T-helper 22 cell (primary cell): ENCODE results near the gene CSMD2.

Experiments used
- DNase-seq: peaks from one replicate; pipeline ENCODE4 v3.0.0-alpha.2; 2020; ENCODE audit warnings: low read depth

The CSMD2 gene

GRCh38 chr1:33680281-33680840, 484.7 kb downstream of the CSMD2 start:
- no peak for DNase-seq

DNA sequence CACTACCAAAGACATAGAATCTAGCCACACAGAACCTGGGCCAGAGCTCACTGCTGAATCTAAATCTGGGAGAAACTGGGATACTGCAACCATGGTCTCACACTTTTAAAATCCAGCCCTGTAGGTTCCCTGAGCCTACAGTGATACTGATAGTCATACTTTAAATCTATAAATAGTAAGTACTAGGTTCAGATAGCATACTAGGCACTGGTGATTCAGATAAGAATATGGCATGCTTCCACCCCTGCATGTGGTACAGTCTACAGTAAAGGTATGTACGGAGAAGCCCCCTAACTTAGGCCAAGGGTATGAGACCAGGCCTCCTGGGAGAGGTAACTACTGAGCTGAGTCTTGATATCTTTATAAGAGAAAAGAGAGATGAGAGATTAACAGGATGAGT, 494.5 kb downstream of the CSMD2 start:
- no peak for DNase-seq

DNA sequence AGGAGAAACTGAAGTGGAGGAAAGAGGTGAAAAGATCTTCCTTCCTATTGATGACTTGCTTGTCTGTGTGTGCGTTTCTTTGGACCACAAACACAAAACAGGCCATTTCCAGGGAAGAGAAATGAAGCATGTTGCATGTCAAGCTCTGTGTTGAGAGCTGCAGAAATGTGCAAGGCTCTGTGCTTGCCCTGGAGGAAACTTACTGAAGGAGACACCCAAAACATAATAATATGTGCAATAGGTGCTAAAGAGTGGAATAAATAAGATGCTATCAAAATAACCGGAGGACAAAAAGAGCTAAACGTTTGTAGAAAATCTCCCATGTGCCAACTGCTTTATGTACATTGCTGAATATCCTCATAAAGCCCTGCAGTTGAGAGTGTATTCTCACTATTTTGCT, 496.3 kb downstream of the CSMD2 start:
- no peak for DNase-seq

- no peak for DNase-seq
Observed at GRCh38 chr1:33667386-33668282, 497.4 kb downstream of the CSMD2 start.

DNA sequence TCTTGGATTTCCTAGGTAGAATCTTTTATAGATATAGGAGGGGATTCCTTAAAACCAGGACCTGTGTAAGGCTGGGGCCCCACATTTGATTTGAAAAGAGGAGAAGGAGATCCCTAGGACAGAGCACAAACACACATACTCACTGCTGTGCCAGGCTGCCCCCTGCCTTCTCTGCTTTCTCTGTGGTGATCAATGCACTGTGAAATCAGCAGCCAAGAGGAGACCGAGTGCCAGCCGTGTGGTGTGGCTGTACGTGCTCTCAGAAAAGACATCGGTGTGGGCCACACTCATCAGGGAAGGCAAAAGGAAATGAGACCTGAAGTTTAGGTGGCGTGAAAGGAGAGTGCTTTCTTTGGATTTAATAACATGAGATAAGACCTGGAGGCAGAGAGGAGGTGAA, 498.4 kb downstream of the CSMD2 start:
- no peak for DNase-seq

DNA sequence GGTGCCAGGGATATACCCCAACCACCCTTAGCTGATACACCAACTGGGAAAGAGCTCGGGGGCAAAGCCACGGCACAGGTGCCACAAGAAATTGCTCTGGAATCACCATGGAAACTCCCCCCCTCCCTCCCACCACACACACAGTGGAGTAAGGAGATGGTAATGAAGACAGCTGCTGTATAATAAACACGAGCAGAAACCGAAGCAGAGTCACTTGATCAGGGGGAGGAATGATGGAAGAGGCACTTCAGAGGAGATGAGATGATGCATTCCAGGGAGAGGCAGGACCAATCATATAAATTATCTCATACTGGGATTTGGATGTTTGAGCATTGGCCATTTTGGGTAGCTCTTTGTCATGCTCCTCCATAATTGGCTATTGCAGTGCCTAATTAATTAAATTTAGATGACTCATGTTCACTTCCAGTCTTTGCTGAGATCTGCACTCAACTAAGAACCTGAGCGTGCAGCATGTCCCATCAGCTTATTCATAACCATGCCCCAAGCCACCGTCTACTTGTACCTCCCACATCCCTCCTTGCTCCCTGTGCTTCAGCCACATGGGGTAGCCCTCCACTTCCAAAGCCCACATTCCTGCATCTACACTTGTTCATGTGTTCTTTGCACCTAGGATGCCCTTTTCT, 503.1 kb downstream of the CSMD2 start:
- no peak for DNase-seq

- no peak for DNase-seq
Observed at GRCh38 chr1:33660956-33661355, 504.1 kb downstream of the CSMD2 start.

DNA sequence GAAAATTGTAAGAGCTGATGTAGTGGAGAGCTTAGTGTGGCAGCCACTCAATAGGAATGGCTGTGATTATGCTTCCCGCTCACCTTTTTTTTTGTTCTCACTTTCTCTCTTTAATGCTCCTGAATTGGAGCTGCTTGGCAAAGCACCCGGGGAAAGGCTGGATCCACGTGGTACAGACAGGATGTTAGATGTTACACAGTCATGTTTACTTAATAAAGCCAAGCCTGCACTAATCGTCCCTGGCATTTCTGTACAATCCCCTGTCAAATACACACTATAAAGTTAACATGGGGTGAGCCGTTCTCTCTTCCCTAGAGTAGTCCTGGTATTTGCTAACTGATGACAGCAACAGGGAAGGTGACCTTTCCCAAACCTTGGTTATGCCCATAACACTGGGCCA, 504.8 kb downstream of the CSMD2 start:
- no peak for DNase-seq

DNA sequence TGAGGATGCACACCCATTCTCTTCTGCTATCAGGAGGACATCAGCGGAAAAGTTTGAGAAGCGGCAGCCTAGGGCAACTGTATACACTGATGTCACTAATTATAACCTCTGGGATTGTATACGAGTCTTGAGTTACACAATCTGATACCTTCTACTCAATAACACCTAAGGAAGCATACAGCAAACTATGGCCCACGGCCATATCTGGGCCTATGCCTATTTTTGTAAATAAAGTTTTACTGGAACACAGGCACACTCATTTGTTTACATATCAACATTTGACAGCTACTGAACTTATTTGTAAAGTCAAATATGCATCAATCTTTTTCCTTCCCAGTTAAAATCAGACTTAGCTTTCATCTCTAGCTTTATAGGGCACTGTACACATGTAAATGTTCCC, 505.4 kb downstream of the CSMD2 start:
- no peak for DNase-seq

GRCh38 chr1:33657833-33658232, 507.2 kb downstream of the CSMD2 start:
- no peak for DNase-seq

GRCh38 chr1:33656467-33657005, 508.5 kb downstream of the CSMD2 start:
- DNase-seq = no peak

GRCh38 chr1:33655496-33655895, 509.5 kb downstream of the CSMD2 start:
- no peak for DNase-seq

- DNase-seq = no peak
Observed at GRCh38 chr1:33654267-33654834, 510.7 kb downstream of the CSMD2 start.

GRCh38 chr1:33653226-33653625, 511.8 kb downstream of the CSMD2 start:
- DNase-seq = no peak

DNA sequence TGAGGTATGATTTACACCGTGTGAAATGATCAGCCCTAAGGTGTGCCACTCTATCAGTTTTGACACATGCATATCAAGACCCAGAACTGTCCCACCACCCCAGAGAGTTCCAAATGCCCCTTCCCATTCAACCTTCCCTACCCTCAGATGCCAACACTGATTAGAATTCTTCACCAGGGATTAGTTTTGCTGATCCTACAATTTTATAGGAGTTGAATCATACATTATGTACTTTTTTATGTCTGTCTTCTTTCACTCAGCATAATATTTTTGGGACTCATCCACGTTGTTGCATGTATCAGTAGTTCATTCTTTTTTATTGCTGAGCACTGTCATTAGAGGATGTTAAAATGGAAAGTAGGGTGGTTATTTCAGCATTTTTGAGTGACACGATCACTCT, 514.3 kb downstream of the CSMD2 start:
- no peak for DNase-seq

DNA sequence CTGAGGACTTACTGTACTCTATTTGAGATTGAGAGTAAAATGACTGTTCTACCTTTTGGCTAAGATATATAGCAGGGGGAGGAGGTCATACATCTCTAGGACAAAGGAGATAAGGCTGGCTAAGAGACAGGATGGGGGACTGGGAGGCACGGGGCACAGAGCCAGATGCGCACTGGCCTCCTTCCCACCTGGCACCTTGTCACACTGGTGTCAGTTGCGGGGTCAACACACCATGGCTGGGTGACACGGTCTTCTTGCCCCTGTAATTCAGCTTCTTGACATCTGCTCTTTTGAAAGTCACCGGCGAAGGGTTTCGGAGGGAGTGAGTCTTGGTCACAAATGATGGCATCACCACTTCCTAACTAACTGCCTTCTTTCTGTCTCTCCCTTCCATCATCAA, 515.3 kb downstream of the CSMD2 start:
- no peak for DNase-seq

DNA sequence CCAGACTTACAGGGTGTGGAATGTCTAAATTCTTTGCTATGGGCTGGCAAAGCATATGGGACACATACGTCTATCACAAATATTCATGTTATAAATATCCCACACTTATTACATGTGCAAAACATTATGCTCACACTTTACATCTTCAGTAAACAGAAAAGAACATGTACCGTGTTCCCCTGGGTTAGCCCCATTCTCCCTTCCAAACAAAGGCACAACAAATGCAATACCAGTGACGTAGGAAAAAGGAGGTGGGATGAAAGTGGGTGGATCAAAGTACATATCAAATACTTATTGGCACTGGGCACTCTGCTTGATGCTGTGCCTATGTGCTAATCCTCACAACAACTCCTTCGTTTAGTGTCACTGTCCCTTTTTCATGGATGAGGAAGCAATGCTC, 521.8 kb downstream of the CSMD2 start:
- no peak for DNase-seq

DNA sequence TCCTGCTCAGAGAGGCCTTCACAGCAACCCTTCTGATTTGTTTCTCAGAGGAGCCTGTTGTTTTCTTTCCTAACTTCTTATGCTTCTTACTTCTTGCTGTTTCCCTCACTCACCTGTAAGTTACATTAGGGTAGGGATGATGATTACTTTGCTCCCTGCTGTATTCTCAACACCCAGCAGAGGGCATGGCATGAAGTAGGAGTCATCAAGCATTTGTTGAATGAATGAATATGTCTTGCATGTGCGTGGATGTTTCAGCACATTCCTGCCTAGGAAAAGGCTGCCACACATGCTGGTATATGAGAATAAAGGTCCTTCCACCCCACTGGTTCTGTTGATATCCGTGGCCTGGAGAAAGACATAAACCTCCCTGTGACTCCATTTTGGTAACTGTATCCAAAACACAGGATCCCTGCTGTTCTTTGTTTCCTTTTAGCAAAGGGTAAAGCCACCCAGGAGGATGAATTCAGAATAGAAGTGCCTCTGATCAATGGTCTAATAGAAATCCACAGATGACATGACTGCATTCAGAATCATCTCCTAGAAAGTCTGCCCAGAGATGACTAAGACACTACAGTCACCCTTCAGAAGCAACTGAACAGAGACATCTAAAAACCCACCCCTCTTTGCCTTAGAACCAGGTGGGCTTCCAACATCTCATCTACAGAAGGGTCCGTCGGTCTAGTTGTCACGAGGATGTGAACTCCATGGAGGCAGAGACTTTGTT, 523.8 kb downstream of the CSMD2 start:
- no peak for DNase-seq

- no peak for DNase-seq
Observed at GRCh38 chr1:33640114-33640660, 524.8 kb downstream of the CSMD2 start.

- no peak for DNase-seq
Observed at GRCh38 chr1:33637846-33638440, 527.1 kb downstream of the CSMD2 start.

DNA sequence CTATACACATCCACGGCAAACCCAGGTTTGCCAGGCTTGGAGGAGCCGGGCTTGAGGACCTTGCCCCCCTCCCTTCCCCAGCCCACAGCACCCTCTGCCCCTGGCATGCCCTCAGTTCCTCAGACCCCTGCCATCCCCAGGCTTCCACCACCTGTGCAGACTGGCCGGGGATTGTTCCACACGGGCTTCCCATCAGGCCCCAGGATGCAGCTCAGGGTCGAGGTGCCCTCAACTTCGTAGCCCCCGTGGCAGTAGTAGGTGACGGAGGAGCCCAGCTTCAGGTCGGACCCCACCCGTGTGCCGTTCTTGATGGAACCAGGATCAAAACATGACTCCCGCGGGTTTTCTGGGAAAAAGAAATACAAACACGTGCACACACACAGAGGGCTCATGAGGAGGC, 528.8 kb downstream of the CSMD2 start:
- no peak for DNase-seq
